Peyer's patch (tissue), 4 donors: ENCODE data around the gene LHFPL2.

Experiments
- CTCF ChIP-seq, 6 experiments: fragments of 450-650 bp in 4 of 6; fragments of 200-600 bp in 2 of 6; sonication (generic) in 1 of 6; IDR thresholded peaks; one replicate each; pipeline ENCODE4 v1.5.1; 2017 to 2019; ENCODE audit warnings: antibody characterized with exemption in 6 of 6, mild to moderate bottlenecking in 3 of 6, moderate library complexity in 1 of 6
- POLR2A ChIP-seq, 2 donors: fragments of 450-650 bp; IDR thresholded peaks; one replicate each; pipeline ENCODE4 v1.5.1; 2017; ENCODE audit warnings: antibody characterized with exemption in 2 of 2, mild to moderate bottlenecking in 2 of 2, moderate library complexity in 2 of 2

GRCh38 chr5:78568676-78569075 lies 79.9 kb downstream of the LHFPL2 start:
- TF ChIP-seq CTCF (IDR thresholded peaks at IDR 0.05) = no peak
- TF ChIP-seq POLR2A (IDR thresholded peaks at IDR 0.05) = no peak
